H1 (cell line): ENCODE measurements around the gene RNF130. TPM values are rescaled to one million over a fixed set of nuclear protein-coding genes. Genes with fewer than 3 reads are reported as not detected.
"Not testable (repeated sequence)": the region's sequence is repeated elsewhere in the genome, so short reads cannot be mapped to it uniquely, and the experiment has no call there.

Source experiments
- CTCF ChIA-PET: fragments of 300-600 bp; sonication (Branson Sonifier 250); formaldehyde crosslinking; loops from one replicate; lab custom pipeline; 2021; ENCODE audit not compliant: partially characterized antibody; lab: Charles Lee
- POLR2A ChIA-PET: fragments of 300-600 bp; sonication (Branson Sonifier 250); formaldehyde crosslinking; loops from one replicate; lab custom pipeline; 2021; ENCODE audit warnings: inconsistent platforms; ENCODE audit not compliant: partially characterized antibody; lab: Charles Lee
- DNase-seq, 2 experiments: peaks; one replicate each; pipeline versions ENCODE4 v3.0.0 to v3.0.0-alpha.2; 2010 to 2022; ENCODE audit warnings: low spot score in 2 of 2, low read depth in 1 of 2, mixed read lengths in 1 of 2
- FAIRE-seq: peaks from 2 replicates; lab custom pipeline; 2011; peaks lifted over from hg19 to GRCh38; lab: Jason Lieb, UNC
- H2AFZ ChIP-seq: 2 replicates; pipeline ENCODE4 v1.8.1; 2012; ENCODE audit warnings: low read length, inconsistent platforms
- H2AK5ac ChIP-seq: 2 replicates; pipeline ENCODE4 v1.6.1; 2013; ENCODE audit warnings: low read depth, low read length
- H2BK120ac ChIP-seq: replicated peaks from 2 replicates; pipeline ENCODE3; 2013; ENCODE audit warnings: low read depth, low read length, inconsistent platforms
- H2BK12ac ChIP-seq: 2 replicates; pipeline ENCODE4 v1.6.1; 2013; ENCODE audit warnings: low read depth, low read length
- H2BK15ac ChIP-seq: 2 replicates; pipeline ENCODE4 v1.6.1; 2013; ENCODE audit warnings: low read length
- H2BK20ac ChIP-seq: 2 replicates; pipeline ENCODE4 v1.6.1; 2013; ENCODE audit warnings: low read length
- H2BK5ac ChIP-seq: 2 replicates; pipeline ENCODE4 v1.6.1; 2013; ENCODE audit warnings: low read depth, low read length
- H3K14ac ChIP-seq: 2 replicates; pipeline ENCODE4 v1.6.1; 2013; ENCODE audit warnings: inconsistent platforms; ENCODE audit not compliant: insufficient read length
- H3K18ac ChIP-seq: 2 replicates; pipeline ENCODE4 v1.6.1; 2013; ENCODE audit warnings: low read length; ENCODE audit errors: extremely low read depth
- H3K23ac ChIP-seq: 2 replicates; pipeline ENCODE4 v1.6.1; 2013; ENCODE audit warnings: inconsistent platforms; ENCODE audit not compliant: insufficient read length
- H3K23me2 ChIP-seq: 2 replicates; pipeline ENCODE4 v1.6.1; 2013; ENCODE audit warnings: low read depth, low read length
- H3K27ac ChIP-seq: 2 replicates; pipeline ENCODE4 v1.6.1; 2011; ENCODE audit warnings: low read depth, low read length, inconsistent platforms
- H3K27me3 ChIP-seq, 4 experiments: replicated peaks in 1 of 4; 1 replicate in 1 of 4; 2 replicates in 3 of 4; pipeline versions ENCODE4 v1.6.1 to v1.8.1; 2011 to 2013; ENCODE audit warnings: low read length in 3 of 4, mild to moderate bottlenecking in 3 of 4, inconsistent platforms in 2 of 4, mixed read lengths in 2 of 4, moderate library complexity in 1 of 4; ENCODE audit not compliant: control insufficient read depth in 3 of 4, insufficient read depth in 3 of 4; ENCODE audit errors: extremely low read depth in 1 of 4
- H3K36me3 ChIP-seq, 4 experiments: 2 replicates each; pipeline versions ENCODE4 v1.6.1 to v1.8.1; 2011 to 2013; ENCODE audit warnings: mild to moderate bottlenecking in 4 of 4, low read length in 3 of 4, moderate library complexity in 2 of 4, control low read depth in 1 of 4, inconsistent platforms in 1 of 4; ENCODE audit not compliant: insufficient read depth in 4 of 4, control insufficient read depth in 2 of 4
- H3K4ac ChIP-seq: replicated peaks from 2 replicates; pipeline ENCODE3; 2013; ENCODE audit warnings: low read length, low read depth, mixed read lengths, inconsistent platforms; ENCODE audit not compliant: insufficient read length
- H3K4me1 ChIP-seq, 4 experiments: replicated peaks in 1 of 4; 1 replicate in 1 of 4; 2 replicates in 3 of 4; pipeline versions ENCODE4 v1.6.1 to v1.8.1; 2011 to 2013; ENCODE audit warnings: low read length in 3 of 4, inconsistent platforms in 2 of 4, mixed read lengths in 1 of 4; ENCODE audit not compliant: insufficient read depth in 4 of 4, control insufficient read depth in 3 of 4
- H3K4me2 ChIP-seq, 2 experiments: 2 replicates each; pipeline versions ENCODE4 v1.6.1 to v1.8.1; 2011 to 2013; ENCODE audit warnings: low read depth in 2 of 2, low read length in 2 of 2, control low read depth in 1 of 2, inconsistent platforms in 1 of 2, mild to moderate bottlenecking in 1 of 2; ENCODE audit not compliant: insufficient read depth in 1 of 2
- H3K4me3 ChIP-seq, 4 experiments: fragments of 200-600, 300-600 bp in 1 of 4; sonication (generic), shearing (Covaris generic), sonication (Bioruptor Twin) in 1 of 4; 2 replicates each; pipeline versions ENCODE4 v1.5.1 to v1.8.1; 2011 to 2016; ENCODE audit warnings: low read length in 4 of 4, low read depth in 3 of 4, control low read depth in 2 of 4, inconsistent platforms in 2 of 4, mild to moderate bottlenecking in 2 of 4, mixed read lengths in 1 of 4, moderate library complexity in 1 of 4; ENCODE audit not compliant: insufficient read depth in 2 of 4; ENCODE audit errors: extremely low read depth in 1 of 4
- H3K56ac ChIP-seq: replicated peaks from 2 replicates; pipeline ENCODE3; 2013; ENCODE audit warnings: low read depth, mild to moderate bottlenecking, mixed read lengths, low read length, inconsistent platforms; ENCODE audit not compliant: insufficient read length
- H3K79me1 ChIP-seq: 2 replicates; pipeline ENCODE4 v1.6.1; 2013; ENCODE audit warnings: low read depth, low read length, control low read depth
- H3K79me2 ChIP-seq, 2 experiments: 2 replicates each; pipeline versions ENCODE4 v1.6.1 to v1.8.1; 2012 to 2013; ENCODE audit warnings: low read length in 2 of 2, mild to moderate bottlenecking in 2 of 2, inconsistent platforms in 1 of 2; ENCODE audit not compliant: insufficient read depth in 2 of 2, control insufficient read depth in 1 of 2
- H3K9ac ChIP-seq, 4 experiments: replicated peaks in 1 of 4; 1 replicate in 1 of 4; 2 replicates in 3 of 4; pipeline versions ENCODE4 v1.6.1 to v1.8.1; 2011 to 2013; ENCODE audit warnings: low read depth in 3 of 4, low read length in 3 of 4, control low read depth in 2 of 4, mild to moderate bottlenecking in 2 of 4, moderate library complexity in 2 of 4, inconsistent platforms in 1 of 4; ENCODE audit errors: extremely low read depth in 1 of 4
- H3K9me3 ChIP-seq, 2 experiments: 2 replicates each; pipeline versions ENCODE4 v1.6.1 to v1.8.1; 2012 to 2013; ENCODE audit warnings: mild to moderate bottlenecking in 2 of 2, moderate library complexity in 2 of 2, control low read depth in 1 of 2, inconsistent platforms in 1 of 2, low read depth in 1 of 2, low read length in 1 of 2, mixed read lengths in 1 of 2; ENCODE audit not compliant: insufficient read depth in 2 of 2
- H4K20me1 ChIP-seq, 2 experiments: replicated peaks in 1 of 2; 2 replicates each; pipeline versions ENCODE3 to v1.8.1; 2011 to 2013; ENCODE audit warnings: inconsistent platforms in 2 of 2, low read length in 2 of 2, mild to moderate bottlenecking in 1 of 2; ENCODE audit not compliant: insufficient read depth in 2 of 2, control insufficient read depth in 1 of 2
- H4K5ac ChIP-seq: 2 replicates; pipeline ENCODE4 v1.6.1; 2013; ENCODE audit warnings: low read length, low read depth, mixed read lengths, inconsistent platforms; ENCODE audit not compliant: insufficient read length
- H4K8ac ChIP-seq: 2 replicates; pipeline ENCODE4 v1.8.0; 2013; ENCODE audit warnings: mild to moderate bottlenecking, moderate library complexity, low read length, inconsistent platforms; ENCODE audit not compliant: insufficient read depth; ENCODE audit errors: extremely low read depth
- H4K91ac ChIP-seq: replicated peaks from 2 replicates; pipeline ENCODE3; 2013; ENCODE audit warnings: low read length, mixed read lengths, inconsistent platforms; ENCODE audit not compliant: insufficient read length
- WGBS, 2 experiments: shearing (Covaris generic) in 1 of 2; methylation state at CpG; one replicate each; pipeline versions ENCODE4 v1.1.6 to v1.1.7; 2013 to 2015; ENCODE audit warnings: low lambda C conversion rate in 2 of 2, mixed read lengths in 2 of 2, inconsistent platforms in 1 of 2, low coverage in 1 of 2, missing lambda C conversion rate in 1 of 2; ENCODE audit not compliant: insufficient replicate concordance in 2 of 2, insufficient coverage in 1 of 2, insufficient read length in 1 of 2; ENCODE audit errors: extremely low coverage in 1 of 2, missing lambda C conversion rate in 1 of 2; 5-methylcytosine and 5-hydroxymethylcytosine counted together
- polyA plus RNA-seq, 7 experiments: library from polyadenylated mRNA; depleted of rRNA in 3 of 7; stranded (reverse) in 5 of 7; unstranded in 2 of 7; fragments of >200 nt in 5 of 7; fragments of 200-250 nt in 2 of 7; gene quantifications; 1 replicate in 5 of 7; 2 replicates in 1 of 7; 4 replicates in 1 of 7; pipeline versions ENCODE4 v1.2.1 to v1.2.3, GENCODE V29; 2011 to 2013; ENCODE audit warnings: missing spikeins in 2 of 7, mixed read lengths in 2 of 7
- total RNA-seq: library from RNA; stranded (reverse); fragmentation: NEBNext Ultra II Directional; extraction: Animal tissue kit (Norgen Biotek cat#: 25700); gene quantifications from 2 replicates; pipeline ENCODE4 v1.2.1, GENCODE V29; 2021

Gene RNF130
- total and polyA plus RNA-seq, 2 of the 8 experiments (the other 6 are each of a cell fraction or from before 2014, with no cell fraction given): 65.1 to 70.0 TPM

- 92% methylated on average over 4 of the region's 4 CpGs; no CpG with 5 or more reads in 1 of the 2 experiments for WGBS, 2 experiments
- H3K4ac ChIP-seq, H3K56ac ChIP-seq, H4K5ac ChIP-seq, H3K14ac ChIP-seq, H2BK20ac ChIP-seq, H3K4me2 ChIP-seq, H2BK12ac ChIP-seq, H3K4me3 ChIP-seq, FAIRE-seq, H4K91ac ChIP-seq, H3K27ac ChIP-seq, H2AK5ac ChIP-seq, H4K20me1 ChIP-seq, H2BK15ac ChIP-seq, POLR2A ChIA-PET, H3K23ac ChIP-seq, H3K79me1 ChIP-seq, H3K36me3 ChIP-seq, CTCF ChIA-PET, H2AFZ ChIP-seq, H3K23me2 ChIP-seq, H3K9me3 ChIP-seq, H3K18ac ChIP-seq, H3K79me2 ChIP-seq, H2BK5ac ChIP-seq, H3K4me1 ChIP-seq, H3K9ac ChIP-seq, DNase-seq, H4K8ac ChIP-seq, H3K27me3 ChIP-seq, H2BK120ac ChIP-seq: not testable (repeated sequence)
These were observed 78.7 kb downstream of the RNF130 start for GRCh38 chr5:179992855-179993254.
